Breast epithelium (tissue), 4 donors: ENCODE data around the gene FGD2. TPM values are rescaled to one million over a fixed set of nuclear protein-coding genes. Genes with fewer than 3 reads are reported as not detected.
"Not testable (repeated sequence)": the region's sequence is repeated elsewhere in the genome, so short reads cannot be mapped to it uniquely, and the experiment has no call there.

Experiments used
- DNase-seq, 2 donors: peaks; one replicate each; pipeline ENCODE4 v3.0.0-alpha.2; 2019; ENCODE audit warnings: low spot score in 2 of 2
- H3K27ac ChIP-seq, 2 donors: fragments of 200-600 bp; sonication (generic) in 1 of 2; one replicate each; pipeline ENCODE4 v1.5.1; 2016 to 2019; ENCODE audit warnings: mild to moderate bottlenecking in 1 of 2
- H3K27me3 ChIP-seq, 2 donors: fragments of 200-600 bp; sonication (generic) in 1 of 2; one replicate each; pipeline versions ENCODE4 v1.5.1 to v1.6.0; 2017 to 2019; ENCODE audit warnings: control low read depth in 1 of 2, mild to moderate bottlenecking in 1 of 2
- H3K36me3 ChIP-seq: fragments of 200-600 bp; one replicate; pipeline ENCODE4 v1.5.1; 2019
- H3K4me1 ChIP-seq, 2 donors: fragments of 200-600 bp; sonication (generic); one replicate each; pipeline ENCODE4 v1.5.1; 2016 to 2019; ENCODE audit warnings: control low read depth in 1 of 2
- H3K4me3 ChIP-seq, 3 donors: fragments of 200-600 bp; sonication (generic); 1 replicate in 2 of 3; 2 replicates in 1 of 3; pipeline ENCODE4 v1.5.1; 2016 to 2019; ENCODE audit warnings: mild to moderate bottlenecking in 3 of 3, moderate library complexity in 2 of 3
- H3K9me3 ChIP-seq, 2 donors: fragments of 200-600 bp; sonication (generic) in 1 of 2; one replicate each; pipeline ENCODE4 v1.5.1; 2016 to 2019; ENCODE audit warnings: control low read depth in 1 of 2
- CTCF ChIP-seq, 3 donors: fragments of 450-650 bp; IDR thresholded peaks; one replicate each; pipeline ENCODE4 v1.5.1; 2016 to 2017; ENCODE audit warnings: antibody characterized with exemption in 3 of 3, mild to moderate bottlenecking in 3 of 3, moderate library complexity in 3 of 3
- POLR2A ChIP-seq: fragments of 450-650 bp; IDR thresholded peaks from one replicate; pipeline ENCODE4 v1.6.1; 2016; ENCODE audit warnings: antibody characterized with exemption, mild to moderate bottlenecking, moderate library complexity
- POLR2AphosphoS5 ChIP-seq, 3 donors: sonication (generic); formaldehyde crosslinking; IDR thresholded peaks; one replicate each; pipeline ENCODE4 v1.6.1; 2017; ENCODE audit warnings: antibody characterized with exemption in 3 of 3
- intact Hi-C: fragments of 100-400 bp; cut with DNase I; formaldehyde crosslinking; loops from one replicate; pipeline ENCODE4 v1.15.1; 2023; ENCODE audit warnings: low total_unique reads
- total RNA-seq, 3 donors: library from RNA; depleted of rRNA; stranded (reverse); fragments of >200 nt; gene quantifications; one replicate each; pipeline ENCODE4 v1.1.0, GENCODE V29; 2016

The FGD2 gene
- total RNA-seq, 3 donors from 2014 or later, result 11.5 to 51.4 (median 18.6) TPM

- Histone ChIP-seq H3K9me3 (no peaks in the 10 kb centered on the region), H3K4me1 (no peaks in the 10 kb centered on the region), H3K27me3 (no peaks in the 10 kb centered on the region), H3K27ac (no peak overlapping the region), H3K36me3 (no peaks in the 10 kb centered on the region), H3K4me3 (no peak overlapping the region)
- DNase-seq, result no peak
- intact Hi-C loops, result loop anchor here (5.0 kb wide), 1 partner anchor 115 kb away; the partner anchor contains the start of gene PIM1
- TF ChIP-seq CTCF (IDR thresholded peaks at IDR 0.05), result no peak
- no peak for TF ChIP-seq POLR2A
- no peak for TF ChIP-seq POLR2AphosphoS5 (IDR thresholded peaks at IDR 0.05)
These were observed 51.6 kb downstream of the FGD2 start for GRCh38 chr6:37057128-37057471.

GRCh38 chr6:37057678-37058077, 52.2 kb downstream of the FGD2 start:
- Histone ChIP-seq H3K4me1 (no peaks in the 10 kb centered on the region), H3K4me3 (no peak overlapping the region), H3K27ac (no peak overlapping the region), H3K27me3 (no peaks in the 10 kb centered on the region), H3K36me3 (no peaks in the 10 kb centered on the region), H3K9me3 (no peaks in the 10 kb centered on the region)
- TF ChIP-seq CTCF (IDR thresholded peaks at IDR 0.05) (no peak), POLR2AphosphoS5 (IDR thresholded peaks at IDR 0.05) (no peak), POLR2A (no peak)
- intact Hi-C loops, result loop anchor here (5.0 kb wide), 1 partner anchor 115 kb away; the partner anchor contains the start of gene PIM1
- DNase-seq, result no peak

GRCh38 chr6:37058084-37058586, 52.7 kb downstream of the FGD2 start:
- DNase-seq, result no peak
- Histone ChIP-seq H3K4me3 (no peak overlapping the region), H3K36me3 (no peaks in the 10 kb centered on the region), H3K27ac (no peak overlapping the region), H3K9me3 (no peaks in the 10 kb centered on the region), H3K4me1 (no peaks in the 10 kb centered on the region), H3K27me3 (no peaks in the 10 kb centered on the region)
- TF ChIP-seq CTCF (IDR thresholded peaks at IDR 0.05) (no peak), POLR2A (no peak)
- intact Hi-C loops, result loop anchor here (5.0 kb wide), 1 partner anchor 114 kb away; the partner anchor contains the start of gene PIM1

- DNase-seq, H3K27me3 ChIP-seq, H3K36me3 ChIP-seq, H3K9me3 ChIP-seq, H3K4me3 ChIP-seq, H3K4me1 ChIP-seq: not testable (repeated sequence)
- intact Hi-C loops, result loop anchor here (5.0 kb wide), 1 partner anchor 113 kb away; the partner anchor contains the start of gene PIM1
- peak overlapping the region; percentile 72 to 85 for H3K27ac ChIP-seq
These were observed 53.5 kb downstream of the FGD2 start for GRCh38 chr6:37058984-37059343.

GRCh38 chr6:37059344-37060194, 54.1 kb downstream of the FGD2 start:
- peak overlapping the region in 1 of 3 donors; percentile 33 for H3K4me3 ChIP-seq
- H3K9me3 ChIP-seq, result no peaks in the 10 kb centered on the region
- intact Hi-C loops, result loop anchor here (5.0 kb wide), 1 partner anchor 113 kb away; the partner anchor contains the start of gene PIM1
- TF ChIP-seq POLR2AphosphoS5 (IDR thresholded peaks at IDR 0.05) (no peak), CTCF (IDR thresholded peaks at IDR 0.05) (peak; percentile 22 to 35 (median 32))
- DNase-seq, result peak in 1 of 2 donors; percentile 60
- no peaks in the 10 kb centered on the region for H3K4me1 ChIP-seq
- H3K27me3 ChIP-seq, result no peaks in the 10 kb centered on the region
- H3K27ac ChIP-seq, result peak overlapping the region; percentile 72 to 85
- no peaks in the 10 kb centered on the region for H3K36me3 ChIP-seq
